Peyer's patch (tissue), 4 donors: ENCODE measurements around the gene L3MBTL4.

Source experiments
- POLR2A ChIP-seq, 2 donors: fragments of 450-650 bp; IDR thresholded peaks; one replicate each; pipeline ENCODE4 v1.5.1; 2017; ENCODE audit warnings: antibody characterized with exemption in 2 of 2, mild to moderate bottlenecking in 2 of 2, moderate library complexity in 2 of 2
- TF ChIP-seq, protein P1 (sequence below), 6 experiments: fragments of 450-650 bp in 4 of 6; fragments of 200-600 bp in 2 of 6; sonication (generic) in 1 of 6; IDR thresholded peaks; one replicate each; pipeline ENCODE4 v1.5.1; 2017 to 2019; ENCODE audit warnings: antibody characterized with exemption in 6 of 6, mild to moderate bottlenecking in 3 of 6, moderate library complexity in 1 of 6

DNA sequence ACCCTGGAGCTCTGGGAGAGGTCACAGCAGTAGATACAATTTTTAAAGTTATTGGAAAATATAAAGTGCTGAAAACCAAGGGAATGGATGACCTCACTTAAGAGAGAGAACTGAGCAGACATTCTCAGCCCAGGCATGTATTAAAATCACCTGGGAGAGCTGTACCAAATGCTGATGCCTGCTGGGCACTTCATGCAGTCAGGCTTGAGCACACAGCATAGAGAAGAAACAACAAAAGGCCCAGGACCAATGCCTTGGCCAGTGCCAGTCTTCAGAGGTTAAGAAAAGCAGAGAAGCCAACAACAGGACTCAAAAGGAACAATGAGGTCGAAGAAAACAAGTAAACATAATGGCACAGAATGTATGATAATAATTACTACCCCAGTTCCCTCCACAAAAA lies 211.8 kb downstream of the L3MBTL4 start:
- TF ChIP-seq, protein P1, sequence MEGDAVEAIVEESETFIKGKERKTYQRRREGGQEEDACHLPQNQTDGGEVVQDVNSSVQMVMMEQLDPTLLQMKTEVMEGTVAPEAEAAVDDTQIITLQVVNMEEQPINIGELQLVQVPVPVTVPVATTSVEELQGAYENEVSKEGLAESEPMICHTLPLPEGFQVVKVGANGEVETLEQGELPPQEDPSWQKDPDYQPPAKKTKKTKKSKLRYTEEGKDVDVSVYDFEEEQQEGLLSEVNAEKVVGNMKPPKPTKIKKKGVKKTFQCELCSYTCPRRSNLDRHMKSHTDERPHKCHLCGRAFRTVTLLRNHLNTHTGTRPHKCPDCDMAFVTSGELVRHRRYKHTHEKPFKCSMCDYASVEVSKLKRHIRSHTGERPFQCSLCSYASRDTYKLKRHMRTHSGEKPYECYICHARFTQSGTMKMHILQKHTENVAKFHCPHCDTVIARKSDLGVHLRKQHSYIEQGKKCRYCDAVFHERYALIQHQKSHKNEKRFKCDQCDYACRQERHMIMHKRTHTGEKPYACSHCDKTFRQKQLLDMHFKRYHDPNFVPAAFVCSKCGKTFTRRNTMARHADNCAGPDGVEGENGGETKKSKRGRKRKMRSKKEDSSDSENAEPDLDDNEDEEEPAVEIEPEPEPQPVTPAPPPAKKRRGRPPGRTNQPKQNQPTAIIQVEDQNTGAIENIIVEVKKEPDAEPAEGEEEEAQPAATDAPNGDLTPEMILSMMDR (IDR thresholded peaks at IDR 0.05): no peak
- no peak for TF ChIP-seq POLR2A (IDR thresholded peaks at IDR 0.05)
